Adrenal gland (tissue), 5 donors: ENCODE results near the gene ADAMTS17.

ENCODE experiments used
- POLR2A ChIP-seq, 2 donors: fragments of 450-650 bp; IDR thresholded peaks; one replicate each; pipeline ENCODE4 v1.6.1; 2017; ENCODE audit warnings: antibody characterized with exemption in 2 of 2, mild to moderate bottlenecking in 2 of 2, moderate library complexity in 1 of 2
- TF ChIP-seq, protein P1 (sequence below), 6 experiments: fragments of 450-650 bp in 4 of 6; fragments of 200-600 bp in 2 of 6; sonication (generic) in 1 of 6; IDR thresholded peaks; 1 replicate in 5 of 6; 2 replicates in 1 of 6; pipeline versions ENCODE4 v1.5.1 to v1.8.0; 2016 to 2021; ENCODE audit warnings: antibody characterized with exemption in 6 of 6, mild to moderate bottlenecking in 2 of 6, moderate library complexity in 1 of 6
- donor health status: DM: no; HTN: no; CAD: no.

DNA sequence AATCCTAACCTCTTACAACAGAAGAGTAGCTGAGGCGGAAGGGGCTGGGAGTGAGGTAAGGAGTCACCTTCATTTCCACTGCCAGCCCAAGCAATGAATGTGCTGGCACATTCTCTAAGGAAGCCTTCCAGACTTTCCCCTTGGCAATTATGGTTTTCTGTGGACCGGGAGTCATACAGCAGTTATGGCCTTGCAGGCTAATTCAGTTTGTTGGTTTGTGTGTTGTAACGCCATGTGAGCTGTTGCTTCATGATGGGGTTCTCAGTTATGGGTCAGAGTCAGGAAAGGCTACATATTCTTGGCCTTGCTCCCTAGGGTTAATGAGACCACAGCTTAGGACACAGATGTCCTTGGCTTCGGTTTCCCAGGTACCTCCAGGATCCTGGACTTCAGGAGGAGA, 137.0 kb downstream of the ADAMTS17 start:
- TF ChIP-seq, protein P1, sequence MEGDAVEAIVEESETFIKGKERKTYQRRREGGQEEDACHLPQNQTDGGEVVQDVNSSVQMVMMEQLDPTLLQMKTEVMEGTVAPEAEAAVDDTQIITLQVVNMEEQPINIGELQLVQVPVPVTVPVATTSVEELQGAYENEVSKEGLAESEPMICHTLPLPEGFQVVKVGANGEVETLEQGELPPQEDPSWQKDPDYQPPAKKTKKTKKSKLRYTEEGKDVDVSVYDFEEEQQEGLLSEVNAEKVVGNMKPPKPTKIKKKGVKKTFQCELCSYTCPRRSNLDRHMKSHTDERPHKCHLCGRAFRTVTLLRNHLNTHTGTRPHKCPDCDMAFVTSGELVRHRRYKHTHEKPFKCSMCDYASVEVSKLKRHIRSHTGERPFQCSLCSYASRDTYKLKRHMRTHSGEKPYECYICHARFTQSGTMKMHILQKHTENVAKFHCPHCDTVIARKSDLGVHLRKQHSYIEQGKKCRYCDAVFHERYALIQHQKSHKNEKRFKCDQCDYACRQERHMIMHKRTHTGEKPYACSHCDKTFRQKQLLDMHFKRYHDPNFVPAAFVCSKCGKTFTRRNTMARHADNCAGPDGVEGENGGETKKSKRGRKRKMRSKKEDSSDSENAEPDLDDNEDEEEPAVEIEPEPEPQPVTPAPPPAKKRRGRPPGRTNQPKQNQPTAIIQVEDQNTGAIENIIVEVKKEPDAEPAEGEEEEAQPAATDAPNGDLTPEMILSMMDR (IDR thresholded peaks at IDR 0.05) = no peak
- TF ChIP-seq POLR2A (IDR thresholded peaks at IDR 0.05) = no peak
